ENCODE results near the gene SPG11.

SPG11 gene

DNA sequence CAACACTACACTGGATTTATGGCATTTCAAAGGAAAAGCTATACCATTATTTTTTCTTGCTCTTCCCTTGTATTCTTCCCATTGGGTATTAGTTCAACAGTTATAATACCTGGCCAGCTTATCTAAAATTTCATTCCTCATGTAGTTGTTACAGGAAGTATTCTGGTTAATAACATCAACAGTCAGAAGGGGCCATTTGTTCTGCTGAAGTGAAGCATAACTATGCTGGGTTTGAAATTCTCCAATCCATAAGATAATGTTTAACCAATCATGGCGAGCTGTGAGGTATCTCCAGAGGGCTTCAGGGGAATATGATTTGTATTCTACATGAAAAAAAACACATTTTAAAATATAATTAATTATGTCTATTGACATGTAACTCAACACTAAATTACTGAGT is 43.4 kb downstream of the SPG11 start:
- no peak for DNase-seq

DNA sequence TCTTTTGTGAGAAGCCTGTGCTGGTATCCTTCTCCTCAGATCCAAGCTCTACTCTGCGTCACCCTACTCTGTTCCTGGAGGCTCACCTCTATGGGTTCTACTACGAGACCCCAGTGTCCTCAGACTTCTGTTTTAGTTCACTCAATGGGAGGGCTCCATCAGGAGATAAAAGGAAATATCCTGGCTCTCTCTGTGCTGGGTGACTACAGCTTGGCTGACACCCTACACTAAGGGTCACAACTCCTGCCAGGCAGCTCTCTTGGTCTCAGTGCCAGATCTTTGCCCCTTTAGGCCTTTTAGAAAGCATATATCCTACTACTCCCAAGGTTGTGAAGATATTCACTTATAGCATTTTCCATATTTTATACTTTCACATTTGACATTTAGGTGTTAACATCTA is 46.5 kb downstream of the SPG11 start:
- no peak for DNase-seq

DNA sequence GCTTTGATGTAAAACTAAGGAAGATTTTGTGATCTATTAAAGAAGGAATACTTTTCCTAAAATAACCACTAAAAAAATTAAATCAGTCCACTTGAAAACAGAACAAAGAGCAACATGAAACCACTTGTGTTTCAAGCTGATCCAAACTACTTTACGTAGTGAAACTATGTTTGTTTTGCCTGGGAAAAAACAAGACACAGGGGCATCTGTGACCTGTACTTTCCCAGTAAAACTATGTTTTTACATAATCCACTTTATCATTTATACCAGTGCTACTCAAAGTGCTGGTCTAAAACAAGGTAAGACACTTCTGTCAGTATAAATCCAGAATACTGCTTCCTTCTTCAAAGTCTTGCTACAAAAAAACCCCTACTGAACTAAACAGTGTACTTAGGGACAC is 56.7 kb downstream of the SPG11 start:
- no peak for DNase-seq

DNA sequence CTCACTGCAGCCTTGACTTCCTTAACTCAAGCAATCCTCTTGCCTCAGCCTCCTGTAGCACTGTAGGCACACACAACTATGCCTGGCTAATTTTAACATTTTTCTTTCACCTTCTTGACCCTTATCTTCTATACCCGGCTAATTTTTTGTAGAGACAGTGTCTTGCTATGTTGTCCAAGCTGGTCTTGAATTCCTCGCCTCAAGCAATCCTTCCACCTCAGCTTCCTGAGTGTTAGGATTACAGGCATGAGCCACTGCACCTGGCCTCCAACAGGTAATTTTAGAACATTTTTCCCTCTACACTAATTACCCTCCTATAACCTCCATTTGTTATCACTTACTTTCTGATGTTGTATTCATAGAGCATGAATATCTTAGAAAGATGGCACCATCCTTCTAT is 60.3 kb downstream of the SPG11 start:
- DNase-seq = no peak

DNA sequence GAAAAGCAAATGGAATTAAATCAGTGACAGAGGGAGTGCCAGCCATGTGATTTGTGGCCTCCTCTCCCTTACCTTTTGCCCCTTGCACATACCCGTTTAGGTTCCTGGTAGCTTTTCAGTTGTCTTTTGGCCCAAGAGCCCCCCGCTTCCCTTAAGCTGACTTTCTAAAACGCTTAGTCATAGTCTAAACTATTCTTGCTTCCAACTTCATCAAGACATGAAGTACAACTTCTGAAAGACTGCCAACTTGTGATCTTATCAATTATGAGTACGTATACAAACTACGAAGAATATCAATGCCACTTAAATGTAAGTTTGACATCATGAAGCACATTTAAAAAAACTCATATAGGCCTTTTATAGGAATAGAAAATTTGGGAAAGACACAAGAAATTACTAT is 64.6 kb downstream of the SPG11 start:
- DNase-seq = no peak

DNA sequence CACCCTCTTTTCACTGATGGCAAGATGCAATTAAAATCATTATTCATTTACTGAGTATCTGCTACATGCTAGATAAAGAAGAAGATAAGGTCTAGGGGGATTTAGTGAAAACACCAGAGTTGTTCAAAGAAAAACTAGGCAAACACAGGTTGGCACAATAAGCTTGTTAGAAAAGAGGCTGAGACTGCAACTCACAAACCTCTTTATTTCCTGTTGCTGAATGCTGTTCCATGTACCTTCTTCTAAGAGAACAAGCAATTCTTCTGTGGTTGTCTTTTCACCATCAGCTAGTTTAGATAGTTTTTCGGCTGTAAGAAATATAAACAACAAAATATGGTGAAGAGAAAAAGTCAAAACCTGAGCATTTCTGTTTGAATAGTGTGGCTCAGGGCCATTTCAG is 65.4 kb downstream of the SPG11 start:
- no peak for DNase-seq

DNA sequence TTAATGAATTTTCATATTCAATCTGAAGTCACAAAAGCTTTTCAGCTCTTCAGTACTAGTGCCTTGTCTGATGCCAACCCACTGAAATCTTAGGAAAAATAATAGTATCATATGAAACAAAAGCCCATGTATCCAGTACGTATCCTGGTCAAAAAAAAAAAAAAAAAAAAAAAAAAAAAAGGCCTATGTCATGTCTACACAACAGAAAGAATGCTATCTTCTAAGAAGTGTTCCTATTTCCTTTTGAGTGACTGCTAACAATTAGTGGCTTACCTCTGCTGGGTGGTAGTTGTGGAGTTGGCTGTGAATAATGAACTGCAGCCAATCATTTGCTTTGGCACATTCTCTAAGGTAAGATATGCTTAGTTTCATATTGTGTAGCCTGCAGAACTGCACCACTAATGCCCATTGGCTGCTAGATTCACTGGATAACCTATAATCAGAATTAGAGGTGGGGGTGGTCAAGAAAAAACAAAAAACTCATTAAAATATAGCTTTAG is 66.9 kb downstream of the SPG11 start:
- no peak for DNase-seq

DNA sequence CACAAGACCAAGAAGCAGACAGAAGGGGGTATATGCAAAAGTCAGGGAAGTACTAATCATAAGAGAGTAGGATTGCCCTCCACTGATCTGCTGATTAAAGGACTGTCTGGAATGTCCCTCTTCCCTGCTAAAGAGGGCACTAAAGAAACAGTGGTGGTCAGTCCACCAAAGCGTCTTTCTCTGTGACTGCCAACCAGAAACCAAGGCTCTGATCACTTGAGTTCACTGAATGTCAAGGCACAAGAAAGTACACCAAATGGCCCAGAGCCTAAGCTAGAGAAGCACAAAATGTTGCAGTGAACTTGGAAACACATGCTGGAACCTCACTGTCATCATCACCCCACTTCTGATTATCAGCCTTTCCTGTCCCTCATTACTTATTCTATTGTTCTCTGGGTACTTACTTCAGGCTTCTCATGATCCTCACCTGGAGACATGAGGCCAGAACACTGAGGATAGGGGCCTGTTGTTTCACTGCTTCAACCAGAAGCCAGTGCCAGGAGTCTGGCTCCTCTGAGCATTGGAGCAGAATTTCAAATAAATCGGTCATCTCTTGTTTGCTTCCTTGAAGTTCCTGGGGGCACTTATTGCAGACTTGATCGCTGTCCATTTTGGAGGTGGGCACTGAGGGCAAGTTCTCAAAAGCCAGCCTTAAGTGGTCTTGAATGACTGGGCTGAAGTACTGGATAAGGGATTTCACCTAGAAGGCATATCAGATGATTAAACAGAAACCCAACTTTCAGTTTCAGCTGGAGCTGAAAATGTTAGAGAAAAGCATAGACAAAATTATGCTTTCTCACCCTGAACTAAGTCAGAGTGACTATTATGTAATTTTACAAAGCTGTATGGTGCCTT is 67.6 kb downstream of the SPG11 start:
- no peak for DNase-seq

DNA sequence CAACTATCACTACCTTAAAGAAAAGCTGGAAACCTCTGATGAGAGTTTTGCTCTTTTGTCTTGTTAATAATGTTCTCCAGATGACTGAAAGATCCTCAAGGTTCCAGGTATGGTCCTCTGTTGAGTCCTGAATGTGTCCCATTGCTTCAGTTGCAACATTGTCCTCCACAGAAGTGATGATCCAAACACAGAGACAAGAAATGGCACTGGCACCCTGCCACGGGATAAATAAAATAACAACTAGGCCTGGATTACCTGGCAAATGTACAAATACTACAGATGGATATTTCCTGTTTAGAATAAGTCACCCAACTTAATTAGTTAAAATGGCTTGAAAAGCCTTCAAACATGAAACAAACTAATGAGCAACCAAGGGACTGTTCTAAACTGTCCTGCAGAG is 68.2 kb downstream of the SPG11 start:
- no peak for DNase-seq

DNA sequence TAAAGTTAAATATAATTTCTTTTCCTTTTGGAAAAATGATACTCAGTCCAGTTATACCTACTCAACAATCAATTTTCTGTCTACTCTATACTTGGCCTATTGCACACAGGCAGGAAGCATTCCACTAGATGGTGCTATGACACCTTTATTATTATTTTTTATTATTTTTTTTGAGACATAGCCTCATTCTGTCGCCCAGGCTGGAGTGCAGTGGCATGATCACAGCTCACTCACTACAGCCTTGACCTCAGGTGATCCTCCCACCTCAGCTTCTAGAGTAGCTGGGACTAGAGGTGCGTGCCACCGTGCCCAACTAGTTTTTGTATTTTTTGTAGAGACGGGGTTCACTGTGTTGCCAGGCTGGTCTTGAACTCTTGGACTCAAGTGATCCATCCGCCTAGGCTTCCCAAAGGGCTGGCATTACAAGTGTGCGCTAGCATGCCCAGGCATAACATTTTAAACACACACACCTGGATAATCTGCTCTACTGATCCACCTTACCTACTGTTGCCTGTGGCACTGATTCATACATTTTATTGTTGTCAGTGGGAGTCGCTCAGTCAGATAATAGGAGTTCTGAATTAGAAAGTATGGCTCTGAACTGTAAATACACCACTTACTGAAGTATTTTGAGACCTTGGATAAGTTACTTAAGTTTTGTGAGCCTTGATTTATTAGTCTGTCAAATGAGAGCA is 70.3 kb downstream of the SPG11 start:
- no peak for DNase-seq

DNA sequence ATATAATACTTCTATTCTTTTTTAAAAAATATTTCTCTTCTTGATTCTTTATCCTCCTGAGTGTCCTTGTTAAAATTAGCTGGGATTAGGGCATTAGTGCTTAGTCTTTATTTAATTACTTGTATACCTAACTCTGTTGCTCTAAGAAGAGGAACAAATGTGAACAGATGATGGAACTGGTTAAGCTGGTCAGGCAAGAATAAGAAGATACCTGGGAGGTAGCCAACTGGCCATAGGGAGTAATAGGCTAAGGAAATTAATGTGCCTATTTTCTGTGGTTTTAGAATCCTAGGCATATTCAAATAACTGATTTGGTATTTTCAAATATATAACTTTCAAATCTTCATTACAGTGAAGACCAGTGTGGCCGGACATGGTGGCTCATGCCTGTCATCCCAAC is 72.1 kb downstream of the SPG11 start:
- no peak for DNase-seq

DNA sequence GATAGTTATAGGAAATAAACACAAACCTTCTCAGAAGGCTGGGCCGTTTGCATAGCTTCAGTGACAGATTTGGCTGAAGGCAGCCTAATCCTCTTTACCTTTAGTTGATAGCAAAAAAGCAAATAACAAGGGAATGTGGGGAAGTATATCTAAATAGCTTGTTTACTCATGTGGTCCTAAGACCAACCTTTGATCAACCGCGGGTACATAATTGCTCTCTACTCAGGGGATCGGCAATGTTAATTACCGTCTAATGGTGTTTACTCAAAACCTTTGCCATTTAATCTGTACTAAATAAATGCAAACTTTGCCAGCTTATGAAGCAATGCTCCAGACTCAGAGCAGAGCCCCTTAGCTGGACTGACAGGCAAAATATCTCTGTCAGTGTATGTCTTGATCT is 74.9 kb downstream of the SPG11 start:
- no peak for DNase-seq

DNA sequence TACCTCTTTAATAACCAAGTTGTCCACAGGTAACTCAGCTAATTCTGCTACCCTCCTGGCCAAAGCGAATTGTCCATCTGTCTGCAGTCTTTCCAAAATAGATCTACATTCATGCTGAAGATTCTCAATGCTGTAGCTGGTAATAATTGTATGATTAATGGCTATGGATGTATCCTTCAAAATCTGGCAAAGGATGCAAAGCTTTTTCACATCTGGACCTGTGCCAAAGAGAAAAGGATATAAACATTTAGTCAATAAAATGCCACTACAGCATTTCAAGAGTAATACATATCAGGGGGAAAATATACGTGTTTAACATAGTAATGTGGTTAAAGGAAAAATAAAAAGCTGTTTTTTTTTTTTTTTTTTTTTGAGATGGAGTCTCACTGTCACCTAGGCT is 77.8 kb downstream of the SPG11 start:
- DNase-seq = no peak

DNA sequence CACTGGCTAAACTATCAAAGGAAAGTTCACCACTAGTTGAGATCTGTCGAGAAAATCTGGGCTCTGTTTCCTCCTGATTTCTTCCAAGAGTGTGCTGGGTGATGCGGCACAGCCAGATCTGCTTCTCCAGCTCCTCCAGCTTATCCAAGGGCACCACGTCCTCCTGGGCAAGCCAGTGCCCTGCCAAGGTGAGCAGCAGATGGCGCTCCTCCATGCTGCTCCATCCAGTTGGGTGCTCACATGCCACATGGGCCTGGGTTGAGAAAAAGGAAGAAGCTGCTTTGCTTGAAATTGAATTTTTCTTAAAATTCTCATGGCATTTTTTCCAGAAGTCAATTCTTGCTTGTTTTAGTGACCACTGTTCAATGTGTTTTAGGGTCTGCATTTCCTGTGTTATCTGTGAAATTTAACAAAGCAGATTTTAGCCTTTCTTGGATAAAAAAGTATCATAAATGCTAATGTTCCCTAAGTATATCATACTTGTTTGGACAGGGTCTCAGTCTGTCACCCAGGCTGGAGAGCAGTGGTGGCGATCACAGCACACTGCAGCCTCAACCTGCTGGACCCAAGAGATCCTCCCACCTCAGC is 79.2 kb downstream of the SPG11 start:
- no peak for DNase-seq

DNA sequence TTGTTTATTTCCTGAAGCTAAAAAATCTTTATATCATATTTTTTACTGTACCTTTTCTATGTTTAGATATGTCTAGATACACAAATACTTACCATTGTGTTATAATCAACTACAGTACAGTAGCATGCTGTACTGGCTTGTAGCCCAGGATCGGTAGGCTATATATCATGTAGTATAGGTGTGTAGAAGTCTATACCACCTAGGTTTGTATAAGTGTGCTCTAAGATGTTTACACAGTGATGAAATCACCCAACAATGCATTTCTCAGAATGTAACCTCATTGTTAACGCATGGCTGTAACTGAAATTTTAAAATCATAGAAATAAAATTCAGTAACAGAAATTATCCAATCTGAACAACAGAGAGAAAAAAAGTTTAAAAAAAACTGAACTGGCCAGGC is 83.4 kb downstream of the SPG11 start:
- no peak for DNase-seq

DNA sequence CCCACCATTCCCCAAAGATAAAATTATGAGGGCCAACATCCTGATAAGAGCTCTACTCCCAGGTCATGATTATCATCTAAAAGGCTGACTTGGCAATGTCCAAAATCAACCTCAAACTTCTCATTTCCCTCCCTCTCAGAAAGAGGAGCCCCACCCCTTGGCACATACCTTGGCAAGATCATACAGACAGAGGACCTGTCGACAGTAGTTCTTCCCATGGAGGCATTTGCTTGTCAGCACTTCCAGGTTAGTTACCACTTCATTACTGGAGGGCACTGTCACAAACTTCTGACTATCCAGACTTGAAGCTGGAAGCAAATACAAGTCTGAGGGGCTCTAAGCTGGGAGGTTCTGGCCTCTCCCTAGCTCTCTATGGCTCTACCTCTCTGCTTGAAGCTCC is 88.7 kb downstream of the SPG11 start:
- no peak for DNase-seq

DNA sequence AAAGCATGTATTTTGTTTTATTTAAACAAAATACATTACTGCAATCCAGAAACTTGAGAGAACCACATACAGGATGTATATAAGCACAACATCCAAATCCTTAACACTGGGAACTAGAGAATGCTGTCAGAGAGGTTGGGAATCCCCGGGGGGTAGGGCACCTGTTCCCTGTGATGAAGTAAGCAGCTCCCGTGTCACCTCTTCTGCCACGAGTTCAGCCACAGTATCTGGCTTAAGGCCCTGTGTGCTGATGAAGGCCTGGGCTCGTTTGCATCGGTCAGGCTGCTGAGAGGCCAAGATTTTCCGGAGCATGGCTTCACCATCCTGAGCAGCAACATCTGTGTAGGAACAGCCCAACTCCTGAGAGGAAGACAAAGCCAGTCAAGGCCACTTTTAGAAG is 90.1 kb downstream of the SPG11 start:
- DNase-seq = no peak

DNA sequence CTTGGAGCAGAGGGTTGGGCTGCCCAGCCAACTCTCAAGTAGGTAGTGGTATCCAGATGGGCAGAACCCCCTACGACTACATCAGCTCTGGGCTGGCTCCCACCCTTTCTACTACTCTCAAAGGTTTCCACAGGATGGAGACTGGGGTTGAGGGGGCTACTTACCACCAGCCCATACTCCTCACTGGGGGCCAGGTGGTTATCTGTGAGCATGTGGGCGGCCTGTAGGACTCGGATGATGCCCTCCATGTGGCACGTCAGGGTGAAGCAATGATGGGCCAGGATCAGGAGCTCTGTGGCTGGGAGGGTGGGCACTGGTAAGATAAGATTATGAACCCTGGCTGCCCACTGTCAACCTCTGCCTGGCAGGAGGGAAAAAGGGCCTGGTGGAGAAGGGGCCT is 93.1 kb downstream of the SPG11 start:
- no peak for DNase-seq

DNA sequence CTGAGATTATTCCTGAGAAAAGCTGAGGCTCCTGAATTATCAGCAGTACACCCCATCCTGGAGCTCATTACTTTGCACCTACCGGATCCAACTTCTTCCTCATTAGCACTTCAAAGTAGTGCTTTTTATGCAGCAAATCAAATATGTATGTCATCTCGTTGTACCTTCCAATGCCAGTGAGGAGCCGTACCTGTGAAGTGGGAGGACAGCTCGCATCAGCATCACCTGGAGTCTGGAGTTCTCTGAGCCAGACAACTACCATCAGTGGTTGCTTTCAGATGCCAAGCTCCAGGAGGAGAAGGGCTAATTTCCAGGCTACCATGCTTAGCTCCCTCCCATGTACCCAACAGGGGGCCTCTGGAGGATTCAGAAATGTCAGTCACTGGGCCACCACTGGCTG is 94.1 kb downstream of the SPG11 start:
- peak in 1 of 58 donors; percentile 12 for DNase-seq

DNA sequence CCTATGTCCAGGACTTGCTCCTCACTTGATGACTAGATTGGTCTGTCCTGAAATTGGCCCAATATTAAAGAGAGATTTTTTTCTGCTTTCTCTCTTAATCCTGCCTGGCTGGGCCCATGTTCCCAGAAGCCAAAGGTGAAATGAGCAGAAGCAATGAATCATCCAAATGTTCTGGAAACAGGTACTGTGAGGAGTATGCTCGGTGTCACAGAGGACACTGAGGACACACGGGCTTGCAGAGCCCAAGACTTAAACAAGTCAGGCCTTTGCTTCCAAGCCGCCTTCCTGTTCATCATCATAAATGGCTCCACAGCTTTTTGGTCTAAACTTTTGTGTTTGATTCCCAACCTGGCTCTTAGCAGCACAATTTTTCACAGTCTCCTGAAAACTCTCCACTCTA is 95.1 kb downstream of the SPG11 start:
- no peak for DNase-seq

DNA sequence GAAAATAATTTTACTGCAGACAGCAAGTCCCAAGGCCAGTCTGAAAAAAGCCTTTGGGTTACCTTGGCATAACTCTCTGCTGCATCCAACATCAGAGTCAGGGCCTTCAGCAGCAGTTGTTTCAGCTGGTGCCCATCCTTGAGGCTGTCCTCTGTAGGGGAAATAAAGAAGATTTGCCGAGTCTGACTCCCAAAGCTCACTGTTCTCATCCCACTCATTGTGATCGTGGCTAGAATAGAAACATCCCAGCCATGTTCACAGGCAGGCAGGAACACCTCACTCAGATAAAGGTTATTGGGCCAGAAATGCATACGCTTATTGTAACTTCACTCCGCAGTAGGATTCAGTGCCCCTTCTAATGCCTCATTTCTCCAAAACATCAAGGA is 97.3 kb downstream of the SPG11 start:
- peak in 1 of 58 donors; percentile 12 for DNase-seq

DNA sequence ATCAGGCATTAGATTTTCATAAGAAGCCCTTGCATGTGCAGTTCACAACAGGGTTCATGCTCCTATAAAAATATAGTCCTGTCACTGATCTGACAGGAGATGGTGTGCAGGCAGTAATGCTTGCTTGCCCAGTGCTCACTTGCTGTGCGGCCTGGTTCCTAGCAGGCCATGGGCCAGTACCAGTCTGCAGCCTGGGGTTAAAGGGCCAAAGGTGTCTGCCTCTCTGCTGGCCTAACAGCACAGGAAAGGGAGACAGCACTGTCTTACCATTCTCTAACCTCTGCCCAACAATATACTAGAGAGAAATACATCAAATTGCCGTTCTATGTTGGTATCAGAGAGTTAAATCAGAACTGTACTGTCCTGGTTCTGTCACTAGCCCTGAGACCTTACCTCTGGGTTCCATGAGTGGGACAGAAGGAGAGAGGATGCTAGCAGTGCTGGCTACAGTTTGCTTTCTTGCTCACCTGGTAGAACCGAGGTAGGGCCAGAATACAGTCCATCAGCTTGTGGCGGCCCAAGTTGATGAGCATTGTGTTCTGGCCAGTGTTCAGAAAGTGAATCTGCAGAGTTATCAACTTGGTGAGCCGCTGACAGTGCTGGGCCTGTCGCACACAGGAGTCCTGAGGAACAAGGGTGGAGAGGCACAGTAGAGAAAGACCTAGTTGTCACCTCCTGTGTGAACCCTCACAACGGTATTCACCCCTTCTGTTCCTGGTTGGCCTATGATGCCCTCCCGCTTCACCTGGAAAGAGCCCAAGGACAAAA is 97.9 kb downstream of the SPG11 start:
- DNase-seq = no peak

All from anterior cingulate cortex (tissue), 58 donors.